OCI-LY3 (cell line): ENCODE results near the gene MGAT3.

Experiments used
- H2AFZ ChIP-seq: fragments of 200-600, 300-600 bp; shearing (Covaris generic); 2 replicates; pipeline ENCODE4 v1.6.0; 2014; ENCODE audit warnings: antibody characterized with exemption, low read depth, low read length
- H3K27ac ChIP-seq: fragments of 200-600, 300-600 bp; sonication (generic); 2 replicates; pipeline ENCODE4 v1.5.1; 2014; ENCODE audit warnings: mild to moderate bottlenecking, low read length, moderate library complexity, mixed read lengths
- H3K27me3 ChIP-seq: fragments of 200-600, 300-600 bp; sonication (generic); 2 replicates; pipeline ENCODE4 v1.6.1; 2014; ENCODE audit warnings: low read depth, low read length, mixed read lengths
- H3K36me3 ChIP-seq: fragments of 200-600, 300-600 bp; sonication (generic); replicated peaks from 2 replicates; pipeline ENCODE3; 2014; ENCODE audit warnings: low read depth, low read length, mixed read lengths
- H3K4me1 ChIP-seq: fragments of 300-600, 200-600 bp; sonication (generic); 2 replicates; pipeline ENCODE4 v1.6.1; 2014; ENCODE audit warnings: low read length, mixed read lengths
- H3K4me2 ChIP-seq: fragments of 200-600, 300-600 bp; sonication (generic); 2 replicates; pipeline ENCODE4 v1.6.1; 2014; ENCODE audit warnings: low read length, mixed read lengths
- H3K4me3 ChIP-seq: fragments of 300-600, 200-600 bp; sonication (generic); 2 replicates; pipeline ENCODE4 v1.5.1; 2014; ENCODE audit warnings: antibody characterized with exemption, mild to moderate bottlenecking, low read length, moderate library complexity
- H3K79me2 ChIP-seq: fragments of 300-600, 200-600 bp; shearing (Covaris generic); 2 replicates; pipeline ENCODE4 v1.6.1; 2014; ENCODE audit warnings: mild to moderate bottlenecking, low read length, mixed read lengths
- H3K9ac ChIP-seq: fragments of 300-600, 200-600 bp; shearing (Covaris generic); 2 replicates; pipeline ENCODE4 v1.6.0; 2014; ENCODE audit warnings: mild to moderate bottlenecking, low read length, moderate library complexity
- H3K9me3 ChIP-seq: fragments of 200-600, 300-600 bp; shearing (Covaris generic); 2 replicates; pipeline ENCODE4 v1.6.1; 2014; ENCODE audit warnings: low read length, mixed read lengths; ENCODE audit not compliant: insufficient read depth
- H4K20me1 ChIP-seq: fragments of 200-600, 300-600 bp; sonication (generic); 2 replicates; pipeline ENCODE4 v1.6.1; 2016; ENCODE audit warnings: low read length, mixed read lengths; ENCODE audit not compliant: insufficient read depth
- EZH2phosphoT487 ChIP-seq: fragments of 200-600 bp; shearing (Covaris generic); IDR thresholded peaks from 2 replicates; pipeline ENCODE4 v1.6.1; 2018; ENCODE audit warnings: antibody characterized with exemption, mixed run types, low read depth
- TF ChIP-seq, protein P1 (sequence below): fragments of 200-600, 300-600 bp; sonication (generic); IDR thresholded peaks from 2 replicates; pipeline ENCODE4 v1.5.1; 2014; ENCODE audit warnings: antibody characterized with exemption, low read length, low read depth

Gene MGAT3

DNA sequence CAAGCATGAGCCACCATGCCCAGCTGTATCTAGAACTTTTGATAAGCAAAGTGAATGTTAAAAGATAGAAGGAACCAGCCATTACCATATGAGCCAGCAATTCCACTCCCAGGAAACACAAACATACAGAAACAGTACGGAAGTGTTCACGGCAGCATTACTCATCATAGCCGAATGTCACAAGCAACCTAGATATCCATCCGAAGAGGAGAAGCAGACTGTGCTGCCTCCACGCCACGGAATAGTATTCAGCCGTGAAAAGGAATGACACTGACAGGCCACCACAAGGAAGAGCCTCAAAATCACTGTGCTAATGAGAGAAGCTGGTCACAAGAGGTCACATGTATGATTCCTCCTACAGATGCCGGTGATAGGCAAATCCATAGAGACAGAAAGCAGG is 17.6 kb upstream of the MGAT3 start:
- H2AFZ ChIP-seq: no peak overlapping the region
- H3K79me2 ChIP-seq: peaks cover 20% of the 10 kb centered on the region
- no peaks in the 10 kb centered on the region for H3K9me3 ChIP-seq
- peak overlapping the region; percentile 98 for H3K27ac ChIP-seq
- H3K4me3 ChIP-seq: peak overlapping the region; percentile 25; the same call in 1 of the 2 replicates
- H4K20me1 ChIP-seq: no peaks in the 10 kb centered on the region
- H3K4me1 ChIP-seq: peaks cover 75% of the 10 kb centered on the region
- peak overlapping the region; percentile 81; the same call in 1 of the 2 replicates for H3K9ac ChIP-seq
- H3K4me2 ChIP-seq: peak overlapping the region; percentile 96
- TF ChIP-seq, protein P1, sequence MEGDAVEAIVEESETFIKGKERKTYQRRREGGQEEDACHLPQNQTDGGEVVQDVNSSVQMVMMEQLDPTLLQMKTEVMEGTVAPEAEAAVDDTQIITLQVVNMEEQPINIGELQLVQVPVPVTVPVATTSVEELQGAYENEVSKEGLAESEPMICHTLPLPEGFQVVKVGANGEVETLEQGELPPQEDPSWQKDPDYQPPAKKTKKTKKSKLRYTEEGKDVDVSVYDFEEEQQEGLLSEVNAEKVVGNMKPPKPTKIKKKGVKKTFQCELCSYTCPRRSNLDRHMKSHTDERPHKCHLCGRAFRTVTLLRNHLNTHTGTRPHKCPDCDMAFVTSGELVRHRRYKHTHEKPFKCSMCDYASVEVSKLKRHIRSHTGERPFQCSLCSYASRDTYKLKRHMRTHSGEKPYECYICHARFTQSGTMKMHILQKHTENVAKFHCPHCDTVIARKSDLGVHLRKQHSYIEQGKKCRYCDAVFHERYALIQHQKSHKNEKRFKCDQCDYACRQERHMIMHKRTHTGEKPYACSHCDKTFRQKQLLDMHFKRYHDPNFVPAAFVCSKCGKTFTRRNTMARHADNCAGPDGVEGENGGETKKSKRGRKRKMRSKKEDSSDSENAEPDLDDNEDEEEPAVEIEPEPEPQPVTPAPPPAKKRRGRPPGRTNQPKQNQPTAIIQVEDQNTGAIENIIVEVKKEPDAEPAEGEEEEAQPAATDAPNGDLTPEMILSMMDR: no peak
- no peak for TF ChIP-seq EZH2phosphoT487
- no peaks in the 10 kb centered on the region for H3K27me3 ChIP-seq
- H3K36me3 ChIP-seq: peaks cover 17% of the 10 kb centered on the region

DNA sequence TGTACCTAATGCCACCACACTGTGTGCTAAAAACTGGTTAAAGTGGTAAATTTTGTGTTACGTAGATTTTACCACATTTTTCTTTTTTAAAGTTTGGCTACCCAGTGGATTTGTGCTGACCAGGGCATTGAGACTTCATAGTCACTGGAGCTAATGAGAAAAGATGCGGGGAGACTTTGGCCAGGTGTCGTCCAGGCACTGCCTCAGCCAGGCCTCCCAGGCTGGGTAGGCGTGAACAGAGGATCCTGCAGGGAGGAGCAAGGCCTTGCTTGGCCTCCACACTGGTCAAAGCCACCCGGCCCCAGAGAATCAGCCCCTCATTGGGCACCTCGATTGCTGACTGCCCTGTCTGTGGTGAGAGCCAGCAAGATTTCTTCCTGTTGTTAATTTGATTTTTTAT is 13.4 kb upstream of the MGAT3 start:
- peaks cover 53% of the 10 kb centered on the region for H3K79me2 ChIP-seq
- TF ChIP-seq, protein P1: no peak
- TF ChIP-seq EZH2phosphoT487: no peak
- H3K9ac ChIP-seq: peak overlapping the region; percentile 97
- peak overlapping the region; percentile 95 for H3K4me2 ChIP-seq
- H3K27ac ChIP-seq: peak overlapping the region; percentile 98
- H3K36me3 ChIP-seq: peaks cover 16% of the 10 kb centered on the region
- H3K27me3 ChIP-seq: no peaks in the 10 kb centered on the region
- 0 out of 2 replicates have a peak, but pooled peaks cover 1% of the 10 kb centered on the region for H4K20me1 ChIP-seq
- peaks cover 90% of the 10 kb centered on the region for H3K4me1 ChIP-seq
- H2AFZ ChIP-seq: no peak overlapping the region
- H3K9me3 ChIP-seq: no peaks in the 10 kb centered on the region
- peak overlapping the region; percentile 59 for H3K4me3 ChIP-seq

DNA sequence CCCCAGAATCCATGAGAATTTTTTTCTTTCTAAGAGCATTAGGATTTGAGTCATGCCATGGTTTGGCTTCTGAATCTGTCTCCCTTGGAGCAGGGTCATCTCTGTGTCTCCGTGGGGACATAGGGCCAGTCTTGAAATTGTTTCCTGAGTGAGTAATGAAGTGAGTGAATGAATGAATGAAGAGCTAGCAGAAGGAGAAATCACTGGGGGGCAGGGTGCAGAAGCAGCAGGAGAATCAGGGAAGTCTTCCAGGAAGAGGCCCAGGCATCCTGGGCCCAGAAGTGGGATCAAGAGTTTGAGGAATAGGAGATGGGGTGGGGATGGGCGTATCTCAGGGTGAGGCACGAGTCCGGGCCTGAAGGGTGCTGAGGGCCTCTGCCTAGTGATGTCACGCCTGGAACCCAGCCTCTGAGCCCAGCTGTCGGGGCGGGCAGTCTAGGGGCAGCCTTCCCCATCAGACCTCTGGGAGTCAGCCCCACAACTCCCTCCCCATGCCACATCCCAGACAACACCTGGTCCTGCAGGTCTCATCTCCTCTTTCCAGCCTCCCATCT is 12.5 kb upstream of the MGAT3 start:
- H3K9ac ChIP-seq: peak overlapping the region; percentile 97
- TF ChIP-seq EZH2phosphoT487: no peak
- TF ChIP-seq, protein P1: no peak
- peaks cover 21% of the 10 kb centered on the region for H3K36me3 ChIP-seq
- H3K9me3 ChIP-seq: no peaks in the 10 kb centered on the region
- peak overlapping the region; percentile 85; the same call in 1 of the 2 replicates for H3K4me3 ChIP-seq
- peaks cover 59% of the 10 kb centered on the region for H3K79me2 ChIP-seq
- peak overlapping the region; percentile 95 for H3K4me2 ChIP-seq
- peaks cover 90% of the 10 kb centered on the region for H3K4me1 ChIP-seq
- peaks cover 10% of the 10 kb centered on the region; the same call in 1 of the 2 replicates for H4K20me1 ChIP-seq
- H3K27me3 ChIP-seq: no peaks in the 10 kb centered on the region
- no peak overlapping the region for H2AFZ ChIP-seq
- peak overlapping the region; percentile 98 for H3K27ac ChIP-seq

DNA sequence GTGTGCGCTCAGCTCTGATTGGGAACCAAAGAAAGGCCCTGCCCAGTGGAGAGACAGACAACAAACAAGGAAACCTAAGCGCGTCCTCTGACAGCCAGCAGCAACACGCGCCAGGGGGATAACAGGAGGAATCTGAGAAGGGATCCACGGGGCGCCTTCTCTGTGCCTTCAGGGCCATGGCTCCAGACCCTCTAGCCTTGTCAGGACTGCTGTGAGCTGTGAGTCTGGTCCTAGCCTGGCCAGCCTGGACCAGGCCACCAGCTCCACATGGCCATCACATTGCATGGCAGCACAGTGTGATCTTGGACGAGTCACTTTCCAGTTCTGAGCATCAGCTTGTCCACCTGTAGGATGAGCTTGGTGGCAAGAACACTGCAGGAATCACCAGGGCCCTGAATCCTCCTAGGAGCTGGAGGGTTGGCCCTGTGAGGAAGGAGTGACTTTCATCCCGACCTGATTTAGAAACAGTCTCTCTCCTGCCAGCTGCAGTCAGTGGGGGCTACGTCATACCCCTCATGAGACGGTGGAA is 11.8 kb upstream of the MGAT3 start:
- H3K27me3 ChIP-seq: no peaks in the 10 kb centered on the region
- H4K20me1 ChIP-seq: peaks cover 17% of the 10 kb centered on the region
- H2AFZ ChIP-seq: no peak overlapping the region
- H3K27ac ChIP-seq: peak overlapping the region; percentile 98
- H3K36me3 ChIP-seq: peaks cover 27% of the 10 kb centered on the region
- peak overlapping the region; percentile 85; the same call in 1 of the 2 replicates for H3K4me3 ChIP-seq
- peaks cover 90% of the 10 kb centered on the region for H3K4me1 ChIP-seq
- H3K79me2 ChIP-seq: peaks cover 66% of the 10 kb centered on the region
- H3K9me3 ChIP-seq: no peaks in the 10 kb centered on the region
- H3K4me2 ChIP-seq: peak overlapping the region; percentile 95
- no peak for TF ChIP-seq EZH2phosphoT487
- TF ChIP-seq, protein P1: no peak
- H3K9ac ChIP-seq: peak overlapping the region; percentile 97
